Hematopoietic multipotent progenitor cell (in vitro differentiated cells): Measurements from ENCODE around the gene STX7. TPM values are rescaled to one million over a fixed set of nuclear protein-coding genes. Genes with fewer than 3 reads are reported as not detected.

Experiments
- DNase-seq, 3 donors: peaks; one replicate each; pipeline ENCODE4 v3.0.0-alpha.2; 2011 to 2015; ENCODE audit warnings: low read depth in 2 of 3, low spot score in 2 of 3
- small RNA-seq: library from RNA; depleted of rRNA; stranded (forward); fragments of <200 nt; gene quantifications from one replicate; pipeline ENCODE3, GENCODE V24; 2012
- total RNA-seq: library from RNA; depleted of rRNA; stranded (reverse); fragments of >200 nt; gene quantifications from one replicate; pipeline ENCODE4 v1.2.3, GENCODE V29; 2012

Gene STX7
- total RNA-seq, 1 donor: 17.8 TPM

- DNase-seq: no peak
Measured at GRCh38 chr6:132418235-132418965, 94.5 kb downstream of the STX7 start.

- no peak for DNase-seq
Measured at GRCh38 chr6:132414761-132415160, 98.2 kb downstream of the STX7 start.

- no peak for DNase-seq
Measured at GRCh38 chr6:132414322-132414721, 98.6 kb downstream of the STX7 start.

- DNase-seq: no peak
Measured at GRCh38 chr6:132413499-132413802, 99.5 kb downstream of the STX7 start.

GRCh38 chr6:132412656-132413498 lies 100.0 kb downstream of the STX7 start:
- no peak for DNase-seq

- no peak for DNase-seq
Measured at GRCh38 chr6:132411296-132411695, 101.6 kb downstream of the STX7 start.

- DNase-seq: no peak
Measured at GRCh38 chr6:132410830-132411229, 102.1 kb downstream of the STX7 start.

- no peak for DNase-seq
Measured at GRCh38 chr6:132405143-132405915, 107.6 kb downstream of the STX7 start.

- no peak for DNase-seq
Measured at GRCh38 chr6:132404736-132405135, 108.2 kb downstream of the STX7 start.

- DNase-seq: no peak
Measured at GRCh38 chr6:132404330-132404729, 108.6 kb downstream of the STX7 start.

- DNase-seq: no peak
Measured at GRCh38 chr6:132401618-132402285, 111.2 kb downstream of the STX7 start.

- DNase-seq: peak in 1 of 3 donors; percentile 35
Measured at GRCh38 chr6:132400883-132401617, 111.9 kb downstream of the STX7 start, which contains the start of gene MOXD1. TSS of gene MOXD1 (minus strand) at chr6:132401475. CDS start at chr6:132401426, 49 bp downstream.

- no peak for DNase-seq
Measured at GRCh38 chr6:132400555-132400882, 112.4 kb downstream of the STX7 start.

GRCh38 chr6:132399376-132400074 lies 113.4 kb downstream of the STX7 start:
- no peak for DNase-seq

Small RNAs within 50 kb of the gene (small RNA-seq; reads per million reads assigned to genes)
- not detected for gene TAAR7P

Other genes starting within 250 kb of the STX7 start
- under 0.01 TPM for gene MOXD1, start 111.6 kb downstream of the STX7 start, total RNA-seq
- gene TAAR9, start 25.2 kb upstream of the STX7 start, total RNA-seq: not detected
- not detected for gene TAAR8, start 39.6 kb upstream of the STX7 start, total RNA-seq
- not detected for gene TAAR6, start 57.2 kb upstream of the STX7 start, total RNA-seq
- gene TAAR5, start 76.6 kb upstream of the STX7 start, total RNA-seq: not detected
- gene TAAR2, start 111.2 kb upstream of the STX7 start, total RNA-seq: not detected
- gene TAAR1, start 146.1 kb upstream of the STX7 start, total RNA-seq: not detected
- gene VNN1, start 200.9 kb upstream of the STX7 start, total RNA-seq: 2.2 TPM
- gene VNN2, start 244.8 kb upstream of the STX7 start, total RNA-seq: 3.0 TPM